H9 (cell line): ENCODE results near the gene AMTN. TPM values are rescaled to one million over a fixed set of nuclear protein-coding genes. Genes with fewer than 3 reads are reported as not detected.
"Not testable (repeated sequence)": the region's sequence is repeated elsewhere in the genome, so short reads cannot be mapped to it uniquely, and the experiment has no call there.

Experiments used
- DNase-seq: peaks from one replicate; pipeline ENCODE4 v3.0.0-alpha.2; 2017
- H2AFZ ChIP-seq: one replicate; pipeline ENCODE4 v1.6.1; 2013; ENCODE audit warnings: mild to moderate bottlenecking, low read length, control low read depth, moderate library complexity
- H2AK5ac ChIP-seq: 2 replicates; pipeline ENCODE4 v1.6.1; 2013; ENCODE audit warnings: low read length, control low read depth, mixed read lengths; ENCODE audit not compliant: insufficient read length
- H2BK120ac ChIP-seq: one replicate; pipeline ENCODE4 v1.6.1; 2013; ENCODE audit warnings: low read depth, mild to moderate bottlenecking, low read length, control low read depth, inconsistent platforms; ENCODE audit not compliant: poor library complexity, severe bottlenecking
- H2BK12ac ChIP-seq: 2 replicates; pipeline ENCODE4 v1.6.1; 2013; ENCODE audit warnings: low read length, control low read depth, mixed read lengths, low read depth; ENCODE audit not compliant: insufficient read length
- H2BK15ac ChIP-seq: 2 replicates; pipeline ENCODE4 v1.6.1; 2013; ENCODE audit warnings: low read depth, low read length, control low read depth
- H2BK20ac ChIP-seq: one replicate; pipeline ENCODE4 v1.6.1; 2013; ENCODE audit warnings: low read depth, mild to moderate bottlenecking, low read length, control low read depth, inconsistent platforms; ENCODE audit not compliant: poor library complexity, severe bottlenecking
- H2BK5ac ChIP-seq: 2 replicates; pipeline ENCODE4 v1.6.1; 2013; ENCODE audit warnings: low read length, control low read depth, mixed read lengths; ENCODE audit not compliant: insufficient read length
- H3K14ac ChIP-seq: 2 replicates; pipeline ENCODE4 v1.6.1; 2013; ENCODE audit warnings: low read length, control low read depth; ENCODE audit not compliant: insufficient read depth
- H3K18ac ChIP-seq: 2 replicates; pipeline ENCODE4 v1.6.1; 2013; ENCODE audit warnings: low read depth, mild to moderate bottlenecking, mixed read lengths, low read length, control low read depth; ENCODE audit not compliant: insufficient read length
- H3K23ac ChIP-seq: 2 replicates; pipeline ENCODE4 v1.6.1; 2013; ENCODE audit warnings: low read length, control low read depth, mixed read lengths, low read depth; ENCODE audit not compliant: insufficient read length
- H3K23me2 ChIP-seq: 2 replicates; pipeline ENCODE4 v1.6.1; 2013; ENCODE audit warnings: low read depth, mild to moderate bottlenecking, mixed read lengths, low read length, control low read depth; ENCODE audit not compliant: insufficient read length, poor library complexity, severe bottlenecking
- H3K27ac ChIP-seq: 2 replicates; pipeline ENCODE4 v1.5.1; 2013; ENCODE audit warnings: low read length, control low read depth, mixed read lengths, low read depth; ENCODE audit not compliant: insufficient read length
- H3K27me3 ChIP-seq: 2 replicates; pipeline ENCODE4 v1.6.1; 2013; ENCODE audit warnings: low read length, control low read depth, inconsistent platforms; ENCODE audit not compliant: insufficient read depth
- H3K4ac ChIP-seq: 2 replicates; pipeline ENCODE4 v1.6.1; 2013; ENCODE audit warnings: low read depth, mild to moderate bottlenecking, control low read depth, inconsistent platforms, low read length, moderate library complexity
- H3K4me1 ChIP-seq: 2 replicates; pipeline ENCODE4 v1.6.1; 2013; ENCODE audit warnings: low read length, control low read depth, inconsistent platforms; ENCODE audit not compliant: insufficient read depth
- H3K4me2 ChIP-seq: 2 replicates; pipeline ENCODE4 v1.6.1; 2013; ENCODE audit warnings: low read length, control low read depth, mixed read lengths; ENCODE audit not compliant: insufficient read length, insufficient read depth
- H3K56ac ChIP-seq: 2 replicates; pipeline ENCODE4 v1.6.1; 2013; ENCODE audit warnings: low read depth, mild to moderate bottlenecking, mixed read lengths, low read length, control low read depth; ENCODE audit not compliant: insufficient read length
- H3K79me1 ChIP-seq: 2 replicates; pipeline ENCODE4 v1.6.1; 2013; ENCODE audit warnings: low read depth, mild to moderate bottlenecking, moderate library complexity, low read length, control low read depth, inconsistent platforms; ENCODE audit not compliant: insufficient read depth, poor library complexity, severe bottlenecking
- H3K79me2 ChIP-seq: 2 replicates; pipeline ENCODE4 v1.6.1; 2013; ENCODE audit warnings: low read length, control low read depth, inconsistent platforms; ENCODE audit not compliant: insufficient read depth
- H3K9ac ChIP-seq: 2 replicates; pipeline ENCODE4 v1.6.1; 2013; ENCODE audit warnings: low read length, control low read depth, mixed read lengths; ENCODE audit not compliant: insufficient read length; ENCODE audit errors: extremely low read depth
- H3K9me3 ChIP-seq: one replicate; pipeline ENCODE4 v1.6.1; 2013; ENCODE audit warnings: low read depth, low read length, inconsistent platforms; ENCODE audit not compliant: control insufficient read depth
- H3T11ph ChIP-seq: one replicate; pipeline ENCODE4 v1.6.1; 2013; ENCODE audit warnings: mild to moderate bottlenecking, low read length, control low read depth, inconsistent platforms
- H4K20me1 ChIP-seq: one replicate; pipeline ENCODE4 v1.6.1; 2013; ENCODE audit not compliant: control insufficient read depth, insufficient read length, insufficient read depth
- H4K5ac ChIP-seq: 2 replicates; pipeline ENCODE4 v1.6.1; 2013; ENCODE audit warnings: low read depth, mild to moderate bottlenecking, mixed read lengths, low read length, control low read depth; ENCODE audit not compliant: insufficient read length
- H4K8ac ChIP-seq: replicated peaks from 2 replicates; pipeline ENCODE4 v1.6.1; 2013; ENCODE audit warnings: low read length, control low read depth, mixed read lengths, low read depth; ENCODE audit not compliant: insufficient read length
- H4K91ac ChIP-seq: 2 replicates; pipeline ENCODE4 v1.6.1; 2013; ENCODE audit warnings: low read depth, mild to moderate bottlenecking, moderate library complexity, mixed read lengths, low read length, control low read depth; ENCODE audit not compliant: insufficient read length
- H3K27ac Mint-ChIP-seq, 3 experiments: 2 replicates in 2 of 3; 3 replicates in 1 of 3; pipeline ENCODE4 v1.8.0; 2020 to 2021; ENCODE audit warnings: mixed read lengths in 3 of 3, mild to moderate bottlenecking in 1 of 3, moderate library complexity in 1 of 3
- H3K27me3 Mint-ChIP-seq: 2 replicates; pipeline ENCODE4 v1.8.0; 2021; ENCODE audit warnings: low read depth, mild to moderate bottlenecking, moderate library complexity, mixed read lengths
- H3K36me3 Mint-ChIP-seq, 3 experiments: 2 replicates in 2 of 3; 3 replicates in 1 of 3; pipeline ENCODE4 v1.8.0; 2020 to 2021; ENCODE audit warnings: low read depth in 3 of 3, mixed read lengths in 3 of 3; ENCODE audit not compliant: insufficient read depth in 1 of 3
- H3K4me1 Mint-ChIP-seq, 2 experiments: 2 replicates each; pipeline ENCODE4 v1.8.0; 2020; ENCODE audit warnings: mixed read lengths in 2 of 2
- H3K4me3 Mint-ChIP-seq, 2 experiments: 2 replicates in 1 of 2; 3 replicates in 1 of 2; pipeline ENCODE4 v1.8.0; 2020 to 2021; ENCODE audit warnings: mild to moderate bottlenecking in 2 of 2, mixed read lengths in 2 of 2, moderate library complexity in 1 of 2
- H3K9me3 Mint-ChIP-seq, 2 experiments: 2 replicates in 1 of 2; 3 replicates in 1 of 2; pipeline ENCODE4 v1.8.0; 2020; ENCODE audit warnings: mild to moderate bottlenecking in 2 of 2, mixed read lengths in 2 of 2, moderate library complexity in 1 of 2
- WGBS: extraction: QIAGEN DNeasy Blood & Tissue Kit; methylation state at CpG from one replicate; pipeline ENCODE4 v1.1.7; 2013; ENCODE audit warnings: missing lambda C conversion rate, low lambda C conversion rate, mixed read lengths; ENCODE audit not compliant: insufficient read length; ENCODE audit errors: extremely low coverage; 5-methylcytosine and 5-hydroxymethylcytosine counted together
- total RNA-seq: library from RNA; stranded (reverse); gene quantifications from 2 replicates; pipeline ENCODE4 v1.2.1, GENCODE V29; 2021
- TF ChIP-seq, protein P1 (sequence below): fragments of 200-600 bp; sonication (generic); conservative IDR thresholded peaks from 3 replicates; pipeline ENCODE4 v1.8.0; 2021; ENCODE audit warnings: antibody characterized with exemption, mild to moderate bottlenecking

Gene AMTN
- total RNA-seq, 1 experiment from 2014 or later, result not detected

- no peaks in the 10 kb centered on the region for H3K36me3 Mint-ChIP-seq
- Histone ChIP-seq H3K56ac (no peak overlapping the region), H3K79me2 (no peaks in the 10 kb centered on the region), H2BK120ac (no peak overlapping the region), H4K20me1 (no peaks in the 10 kb centered on the region), H3K79me1 (no peaks in the 10 kb centered on the region), H3K27me3 (no peaks in the 10 kb centered on the region), H2AK5ac (no peak overlapping the region), H3K23ac (no peak overlapping the region), H4K91ac (no peak overlapping the region), H3K23me2 (no peaks in the 10 kb centered on the region), H4K5ac (no peak overlapping the region), H3T11ph (no peak overlapping the region), H2AFZ (no peak overlapping the region), H3K27ac (no peak overlapping the region), H3K9ac (no peak overlapping the region), H3K4me1 (no peaks in the 10 kb centered on the region), H3K4ac (no peak overlapping the region), H2BK12ac (no peak overlapping the region), H3K4me2 (no peak overlapping the region), H3K14ac (no peak overlapping the region), H2BK20ac (no peak overlapping the region), H2BK15ac (no peak overlapping the region), H4K8ac (no peak overlapping the region), H3K9me3 (no peaks in the 10 kb centered on the region), H3K18ac (no peak overlapping the region), H2BK5ac (no peak overlapping the region)
- DNase-seq, result no peak
- no peaks in the 10 kb centered on the region; a peak in 1 of 5 replicates for H3K9me3 Mint-ChIP-seq
- TF ChIP-seq, protein P1, sequence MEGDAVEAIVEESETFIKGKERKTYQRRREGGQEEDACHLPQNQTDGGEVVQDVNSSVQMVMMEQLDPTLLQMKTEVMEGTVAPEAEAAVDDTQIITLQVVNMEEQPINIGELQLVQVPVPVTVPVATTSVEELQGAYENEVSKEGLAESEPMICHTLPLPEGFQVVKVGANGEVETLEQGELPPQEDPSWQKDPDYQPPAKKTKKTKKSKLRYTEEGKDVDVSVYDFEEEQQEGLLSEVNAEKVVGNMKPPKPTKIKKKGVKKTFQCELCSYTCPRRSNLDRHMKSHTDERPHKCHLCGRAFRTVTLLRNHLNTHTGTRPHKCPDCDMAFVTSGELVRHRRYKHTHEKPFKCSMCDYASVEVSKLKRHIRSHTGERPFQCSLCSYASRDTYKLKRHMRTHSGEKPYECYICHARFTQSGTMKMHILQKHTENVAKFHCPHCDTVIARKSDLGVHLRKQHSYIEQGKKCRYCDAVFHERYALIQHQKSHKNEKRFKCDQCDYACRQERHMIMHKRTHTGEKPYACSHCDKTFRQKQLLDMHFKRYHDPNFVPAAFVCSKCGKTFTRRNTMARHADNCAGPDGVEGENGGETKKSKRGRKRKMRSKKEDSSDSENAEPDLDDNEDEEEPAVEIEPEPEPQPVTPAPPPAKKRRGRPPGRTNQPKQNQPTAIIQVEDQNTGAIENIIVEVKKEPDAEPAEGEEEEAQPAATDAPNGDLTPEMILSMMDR, result no peak
- no peak overlapping the region for H3K4me3 Mint-ChIP-seq
- H3K4me1 Mint-ChIP-seq, result no peaks in the 10 kb centered on the region
- no peaks in the 10 kb centered on the region for H3K27me3 Mint-ChIP-seq
- H3K27ac Mint-ChIP-seq, result no peak overlapping the region
- no CpG with 5 or more reads among the region's 6 CpGs for WGBS
These were observed 22.1 kb upstream of the AMTN start for GRCh38 chr4:70496231-70496630.

- not testable (repeated sequence) for H3K27ac ChIP-seq, H2BK120ac ChIP-seq, H3K4ac ChIP-seq, H3K27ac Mint-ChIP-seq, H3K4me1 ChIP-seq, H2AFZ ChIP-seq, H3T11ph ChIP-seq, H2BK15ac ChIP-seq, H3K23me2 ChIP-seq, H3K18ac ChIP-seq, H3K9ac ChIP-seq, H3K79me2 ChIP-seq, H3K36me3 Mint-ChIP-seq, H2BK12ac ChIP-seq, H3K27me3 ChIP-seq, H3K9me3 ChIP-seq, H3K14ac ChIP-seq, H4K20me1 ChIP-seq, H2AK5ac ChIP-seq, H3K56ac ChIP-seq, H3K4me3 Mint-ChIP-seq, H3K9me3 Mint-ChIP-seq, H2BK5ac ChIP-seq, H2BK20ac ChIP-seq, H3K4me1 Mint-ChIP-seq, H3K79me1 ChIP-seq, DNase-seq, H3K23ac ChIP-seq, H4K8ac ChIP-seq, H4K5ac ChIP-seq, H4K91ac ChIP-seq, H3K27me3 Mint-ChIP-seq, H3K4me2 ChIP-seq
- WGBS, result no CpG with 5 or more reads among the region's 8 CpGs
These were observed 16.5 kb upstream of the AMTN start for GRCh38 chr4:70501838-70502237.
